ENCODE measurements around the gene SYT1. TPM values are rescaled to one million over a fixed set of nuclear protein-coding genes. Genes with fewer than 3 reads are reported as not detected.

SYT1 gene
- total and polyA plus RNA-seq, 10 donors: 0.56 to 7.3 (median 2.6) TPM

- Histone ChIP-seq H3K27me3 (replicated peaks in 1 of 7) (no peaks in the 10 kb centered on the region), H3K9me3 (no peaks in the 10 kb centered on the region), H3K4me1 (peaks cover 0 to 7% (median 0%) of the 10 kb centered on the region in 6 donors), H3K36me3 (no peaks in the 10 kb centered on the region), H3K4me3 (no peak overlapping the region), H3K27ac (no peak overlapping the region)
- no peak for DNase-seq
- intact Hi-C loops (cut with DNase I; ENCODE audit: low total_unique reads): no loop called here
- TF ChIP-seq CTCF (IDR thresholded peaks at IDR 0.05 in 8 of 11, conservative IDR thresholded peaks at IDR 0.05 in 3 of 11) (no peak), POLR2AphosphoS5 (IDR thresholded peaks at IDR 0.05) (no peak), POLR2A (IDR thresholded peaks at IDR 0.05) (no peak)
These were observed 496.4 kb downstream of the SYT1 start for GRCh38 chr12:79360936-79361335.

GRCh38 chr12:79364197-79364596 is 499.6 kb downstream of the SYT1 start:
- WGBS, 5 donors: 75 to 81% (median 77%) methylated on average over 4 of the region's 4 CpGs
- H3K36me3 ChIP-seq: no peaks in the 10 kb centered on the region
- H3K9me3 ChIP-seq: no peaks in the 10 kb centered on the region
- intact Hi-C loops (cut with DNase I; ENCODE audit: low total_unique reads): no loop called here
- H3K4me3 ChIP-seq: no peak overlapping the region
- no peaks in the 10 kb centered on the region for H3K27me3 ChIP-seq (replicated peaks in 1 of 7)
- no peak overlapping the region for H3K27ac ChIP-seq
- TF ChIP-seq CTCF (IDR thresholded peaks at IDR 0.05 in 8 of 11, conservative IDR thresholded peaks at IDR 0.05 in 3 of 11) (no peak), POLR2AphosphoS5 (IDR thresholded peaks at IDR 0.05) (no peak), POLR2A (IDR thresholded peaks at IDR 0.05) (no peak)
- no peak for DNase-seq
- peaks cover 0 to 7% (median 0%) of the 10 kb centered on the region in 6 donors for H3K4me1 ChIP-seq

- Histone ChIP-seq H3K36me3 (no peaks in the 10 kb centered on the region), H3K4me3 (no peak overlapping the region), H3K27ac (no peak overlapping the region), H3K27me3 (replicated peaks in 1 of 7) (no peaks in the 10 kb centered on the region), H3K9me3 (no peaks in the 10 kb centered on the region), H3K4me1 (no peaks in the 10 kb centered on the region)
- WGBS, 5 donors: 90 to 98% (median 96%) methylated on average over 2 of the region's 2 CpGs
- no peak for DNase-seq
- intact Hi-C loops (cut with DNase I; ENCODE audit: low total_unique reads): no loop called here
- no peak for TF ChIP-seq CTCF (IDR thresholded peaks at IDR 0.05 in 8 of 11, conservative IDR thresholded peaks at IDR 0.05 in 3 of 11)
These were observed 501.8 kb downstream of the SYT1 start for GRCh38 chr12:79366374-79366773.

GRCh38 chr12:79367032-79367589 is 502.5 kb downstream of the SYT1 start:
- DNase-seq: no peak
- WGBS, 5 donors: 67 to 83% (median 76%) methylated on average over 3 of the region's 3 CpGs
- H3K36me3 ChIP-seq: no peaks in the 10 kb centered on the region
- TF ChIP-seq POLR2AphosphoS5 (IDR thresholded peaks at IDR 0.05) (no peak), CTCF (IDR thresholded peaks at IDR 0.05 in 8 of 11, conservative IDR thresholded peaks at IDR 0.05 in 3 of 11) (no peak), POLR2A (IDR thresholded peaks at IDR 0.05) (no peak)
- no peaks in the 10 kb centered on the region for H3K27me3 ChIP-seq (replicated peaks in 1 of 7)
- no peak overlapping the region for H3K27ac ChIP-seq
- intact Hi-C loops (cut with DNase I; ENCODE audit: low total_unique reads): no loop called here
- H3K4me1 ChIP-seq: no peaks in the 10 kb centered on the region
- no peak overlapping the region for H3K4me3 ChIP-seq
- H3K9me3 ChIP-seq: no peaks in the 10 kb centered on the region
